Measurements from ENCODE around the gene ATRAID.
A peak's percentile ranks its signal among the peaks of the same experiment; 100 is the strongest.
"Not testable (repeated sequence)": the region's sequence is repeated elsewhere in the genome, so short reads cannot be mapped to it uniquely, and the experiment has no call there.

Gene ATRAID, protein sequence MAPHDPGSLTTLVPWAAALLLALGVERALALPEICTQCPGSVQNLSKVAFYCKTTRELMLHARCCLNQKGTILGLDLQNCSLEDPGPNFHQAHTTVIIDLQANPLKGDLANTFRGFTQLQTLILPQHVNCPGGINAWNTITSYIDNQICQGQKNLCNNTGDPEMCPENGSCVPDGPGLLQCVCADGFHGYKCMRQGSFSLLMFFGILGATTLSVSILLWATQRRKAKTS

DNA sequence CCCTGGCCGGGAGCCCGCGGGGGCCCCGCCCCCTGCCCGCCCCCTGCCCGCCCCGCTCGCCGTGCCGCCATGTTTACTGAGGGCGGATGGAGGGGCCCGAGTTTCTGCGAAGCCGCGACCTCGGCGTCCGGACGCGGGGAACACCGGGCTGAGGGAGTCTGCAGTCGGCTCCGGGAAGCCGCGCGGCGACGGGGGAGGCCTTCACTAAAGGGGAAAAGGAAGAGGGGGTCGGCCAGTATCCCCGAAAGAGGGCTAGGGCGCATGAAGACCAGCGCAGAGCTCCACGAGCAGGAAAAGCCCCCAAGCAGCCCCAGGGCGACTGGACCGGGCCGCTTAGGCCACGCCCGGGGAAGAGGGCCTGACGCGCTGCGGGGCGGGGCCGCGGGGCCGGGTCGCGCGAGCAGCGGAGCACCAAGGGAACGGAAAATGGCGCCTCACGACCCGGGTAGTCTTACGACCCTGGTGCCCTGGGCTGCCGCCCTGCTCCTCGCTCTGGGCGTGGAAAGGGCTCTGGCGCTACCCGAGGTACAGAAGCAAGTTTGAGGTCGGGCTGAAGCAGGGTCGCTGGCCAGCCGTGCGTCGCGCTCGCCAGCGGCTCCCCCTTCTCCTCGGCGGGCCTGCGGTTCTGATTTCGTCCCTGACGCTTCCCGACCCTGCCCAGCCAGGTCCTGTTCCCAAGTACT, at the start of gene ATRAID, which contains the start of gene SLC5A6:
ATRAID (plus strand) TSS at position 99 of the 683 bp plus-strand sequence; CDS start at position 427, 328 bp downstream.
SLC5A6 (minus strand) TSS at position 326 of the 683 bp plus-strand sequence. CDS start 4,618 bp downstream, outside the sequence.
- H3K36me3 ChIP-seq (ENCODE audit: control insufficient read depth in 2 of 2, insufficient read depth in 2 of 2, low read length in 2 of 2) = peaks cover under 1 to 20% of the 10 kb centered on the region in 2 donors
- H3K9ac ChIP-seq (ENCODE audit: low read depth in 1 of 2, low read length in 2 of 2) = peak within 1 kb of the TSS; percentile 89 to 99
- no peaks in the 10 kb centered on the region for H3K9me3 ChIP-seq (ENCODE audit: control insufficient read depth in 2 of 2, low read length in 2 of 2)
- peaks cover 14 to 19% of the 10 kb centered on the region in 2 donors for H3K4me1 ChIP-seq (ENCODE audit: control insufficient read depth in 2 of 2, insufficient read depth in 2 of 2, low read length in 2 of 2)
- H3K27ac ChIP-seq (ENCODE audit: low read depth in 2 of 2, low read length in 2 of 2) = peak within 1 kb of the TSS; percentile 98
- H3K4me3 ChIP-seq (ENCODE audit: low read length in 2 of 2) = peak within 1 kb of the TSS; percentile 91 to 93
- no peaks in the 10 kb centered on the region for H3K27me3 ChIP-seq (ENCODE audit: control insufficient read depth in 2 of 2, insufficient read depth in 2 of 2, low read length in 2 of 2)

- H3K4me3 ChIP-seq (ENCODE audit: low read length in 2 of 2) = no peak overlapping the region
- H3K27ac ChIP-seq (ENCODE audit: low read depth in 2 of 2, low read length in 2 of 2) = peak overlapping the region in 1 of 2 donors; percentile 39
Observed at GRCh38 chr2:27162151-27163121, 49.4 kb upstream of the ATRAID start.

GRCh38 chr2:27164960-27165763, 46.7 kb upstream of the ATRAID start:
- Histone ChIP-seq H3K9ac (ENCODE audit: low read depth in 1 of 2, low read length in 2 of 2) (no peak overlapping the region), H3K4me1 (ENCODE audit: control insufficient read depth in 2 of 2, insufficient read depth in 2 of 2, low read length in 2 of 2) (peaks cover 0 to under 1% of the 10 kb centered on the region in 2 donors), H3K36me3 (ENCODE audit: control insufficient read depth in 2 of 2, insufficient read depth in 2 of 2, low read length in 2 of 2) (no peaks in the 10 kb centered on the region), H3K4me3 (ENCODE audit: low read length in 2 of 2) (no peak overlapping the region), H3K9me3 (ENCODE audit: control insufficient read depth in 2 of 2, low read length in 2 of 2) (no peaks in the 10 kb centered on the region), H3K27ac (ENCODE audit: low read depth in 2 of 2, low read length in 2 of 2) (peak overlapping the region in 1 of 2 donors; percentile 1), H3K27me3 (ENCODE audit: control insufficient read depth in 2 of 2, insufficient read depth in 2 of 2, low read length in 2 of 2) (no peaks in the 10 kb centered on the region)

More at GRCh38 chr2:27162151-27163121, 49.4 kb upstream of the ATRAID start:
- Histone ChIP-seq H3K4me1 (ENCODE audit: control insufficient read depth in 2 of 2, insufficient read depth in 2 of 2, low read length in 2 of 2) (no peaks in the 10 kb centered on the region), H3K27me3 (ENCODE audit: control insufficient read depth in 2 of 2, insufficient read depth in 2 of 2, low read length in 2 of 2) (no peaks in the 10 kb centered on the region), H3K9me3 (ENCODE audit: control insufficient read depth in 2 of 2, low read length in 2 of 2) (no peaks in the 10 kb centered on the region), H3K36me3 (ENCODE audit: control insufficient read depth in 2 of 2, insufficient read depth in 2 of 2, low read length in 2 of 2) (no peaks in the 10 kb centered on the region), H3K9ac (ENCODE audit: low read depth in 1 of 2, low read length in 2 of 2) (no peak overlapping the region)

DNA sequence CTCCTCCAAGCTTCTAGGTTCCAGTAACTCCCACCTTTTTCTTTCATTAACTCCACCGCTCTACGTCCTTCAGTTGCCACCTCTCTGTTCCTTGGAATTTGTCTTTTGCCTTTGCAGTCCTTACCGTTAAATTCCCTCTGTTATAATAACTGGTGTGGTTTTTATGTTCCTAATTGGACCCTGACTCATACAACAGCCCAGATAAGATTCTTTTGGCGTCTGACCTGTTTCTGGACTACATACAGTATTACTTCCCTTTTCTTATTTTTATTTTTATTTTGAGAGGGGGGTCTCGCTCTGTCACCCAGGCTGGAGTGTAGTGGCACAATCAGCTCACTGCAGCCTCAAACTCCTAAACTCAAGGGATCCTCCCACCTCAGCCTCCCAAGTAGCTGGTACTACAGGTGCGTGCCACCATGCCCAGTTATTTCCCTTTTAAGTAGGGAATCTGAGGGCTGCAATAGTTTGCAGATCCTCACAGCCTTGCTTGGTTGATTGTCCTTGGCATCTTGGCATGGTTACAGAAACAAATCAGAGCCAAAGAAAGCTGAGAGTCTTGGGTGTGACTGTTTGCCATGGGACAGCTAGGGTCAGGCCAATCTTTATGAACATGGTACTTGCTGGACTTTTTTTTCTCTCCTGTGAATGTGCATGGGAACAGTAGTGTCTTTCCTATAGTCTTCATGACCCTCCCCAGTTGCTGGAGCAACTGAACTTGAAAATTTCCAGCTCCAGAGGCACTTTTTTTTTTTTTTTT, 41.1 kb upstream of the ATRAID start:
- H3K9me3 ChIP-seq (ENCODE audit: control insufficient read depth in 2 of 2, low read length in 2 of 2) = no peaks in the 10 kb centered on the region
- H3K27ac ChIP-seq (ENCODE audit: low read depth in 2 of 2, low read length in 2 of 2) = no peak overlapping the region
- no peaks in the 10 kb centered on the region for H3K27me3 ChIP-seq (ENCODE audit: control insufficient read depth in 2 of 2, insufficient read depth in 2 of 2, low read length in 2 of 2)
- no peak overlapping the region for H3K4me3 ChIP-seq (ENCODE audit: low read length in 2 of 2)
- H3K36me3 ChIP-seq (ENCODE audit: control insufficient read depth in 2 of 2, insufficient read depth in 2 of 2, low read length in 2 of 2) = no peaks in the 10 kb centered on the region
- peaks cover 4% of the 10 kb centered on the region in 2 donors for H3K4me1 ChIP-seq (ENCODE audit: control insufficient read depth in 2 of 2, insufficient read depth in 2 of 2, low read length in 2 of 2)
- no peak overlapping the region for H3K9ac ChIP-seq (ENCODE audit: low read depth in 1 of 2, low read length in 2 of 2)

GRCh38 chr2:27171351-27171848, 40.4 kb upstream of the ATRAID start:
- Histone ChIP-seq H3K9ac (ENCODE audit: low read depth in 1 of 2, low read length in 2 of 2) (no peak overlapping the region), H3K4me3 (ENCODE audit: low read length in 2 of 2) (no peak overlapping the region), H3K9me3 (ENCODE audit: control insufficient read depth in 2 of 2, low read length in 2 of 2) (no peaks in the 10 kb centered on the region), H3K27me3 (ENCODE audit: control insufficient read depth in 2 of 2, insufficient read depth in 2 of 2, low read length in 2 of 2) (no peaks in the 10 kb centered on the region), H3K4me1 (ENCODE audit: control insufficient read depth in 2 of 2, insufficient read depth in 2 of 2, low read length in 2 of 2) (peaks cover 4% of the 10 kb centered on the region in 2 donors), H3K36me3 (ENCODE audit: control insufficient read depth in 2 of 2, insufficient read depth in 2 of 2, low read length in 2 of 2) (no peaks in the 10 kb centered on the region), H3K27ac (ENCODE audit: low read depth in 2 of 2, low read length in 2 of 2) (no peak overlapping the region)

DNA sequence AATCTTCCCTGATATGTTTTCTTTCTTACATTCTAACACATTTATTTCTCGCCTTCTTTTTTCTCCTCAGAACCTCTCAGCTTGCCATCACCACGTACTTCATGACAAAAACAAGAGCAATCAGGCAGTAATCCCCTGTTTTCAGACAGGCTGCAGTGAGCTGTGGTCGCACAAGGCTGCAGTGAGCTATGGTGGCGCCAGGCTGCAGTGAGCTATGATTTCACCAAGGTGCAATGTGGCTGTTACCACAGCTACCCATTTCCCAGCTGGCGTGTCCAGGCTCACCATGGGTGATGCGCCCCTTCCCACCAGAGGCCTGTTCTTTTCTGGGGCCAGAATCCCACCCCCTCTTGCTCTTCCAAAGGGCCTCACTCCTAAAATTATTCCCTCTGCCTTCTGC, 37.2 kb upstream of the ATRAID start:
- Histone ChIP-seq H3K4me1 (ENCODE audit: control insufficient read depth in 2 of 2, insufficient read depth in 2 of 2, low read length in 2 of 2) (peaks cover 4% of the 10 kb centered on the region in 2 donors), H3K27me3 (ENCODE audit: control insufficient read depth in 2 of 2, insufficient read depth in 2 of 2, low read length in 2 of 2) (no peaks in the 10 kb centered on the region), H3K27ac (ENCODE audit: low read depth in 2 of 2, low read length in 2 of 2) (no peak overlapping the region), H3K36me3 (ENCODE audit: control insufficient read depth in 2 of 2, insufficient read depth in 2 of 2, low read length in 2 of 2) (no peaks in the 10 kb centered on the region), H3K9ac (ENCODE audit: low read depth in 1 of 2, low read length in 2 of 2) (no peak overlapping the region), H3K4me3 (ENCODE audit: low read length in 2 of 2) (no peak overlapping the region), H3K9me3 (ENCODE audit: control insufficient read depth in 2 of 2, low read length in 2 of 2) (no peaks in the 10 kb centered on the region)

DNA sequence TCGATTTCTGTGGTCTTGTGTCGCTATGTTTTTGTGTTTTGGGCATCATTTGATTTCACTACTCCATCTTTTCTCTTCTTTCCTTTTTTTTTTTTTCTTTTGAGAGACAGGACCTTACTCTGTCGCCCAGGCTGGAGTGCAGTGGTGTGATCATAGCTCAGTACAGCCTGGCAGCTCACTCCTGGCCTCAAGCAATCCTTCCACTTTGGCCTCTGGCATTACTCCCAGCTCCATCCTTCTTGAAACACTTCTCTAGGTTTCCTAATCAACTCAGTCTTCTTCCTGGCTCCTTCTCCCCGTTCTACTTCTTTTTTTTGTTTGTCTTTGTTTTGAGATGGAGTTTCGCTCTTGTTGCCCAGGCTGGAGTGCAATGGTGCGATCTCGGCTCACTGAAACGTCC, 36.5 kb upstream of the ATRAID start:
- Histone ChIP-seq H3K9me3 (ENCODE audit: control insufficient read depth in 2 of 2, low read length in 2 of 2) (no peaks in the 10 kb centered on the region), H3K9ac (ENCODE audit: low read depth in 1 of 2, low read length in 2 of 2) (no peak overlapping the region), H3K27me3 (ENCODE audit: control insufficient read depth in 2 of 2, insufficient read depth in 2 of 2, low read length in 2 of 2) (no peaks in the 10 kb centered on the region), H3K36me3 (ENCODE audit: control insufficient read depth in 2 of 2, insufficient read depth in 2 of 2, low read length in 2 of 2) (no peaks in the 10 kb centered on the region), H3K4me3 (ENCODE audit: low read length in 2 of 2) (no peak overlapping the region), H3K27ac (ENCODE audit: low read depth in 2 of 2, low read length in 2 of 2) (no peak overlapping the region), H3K4me1 (ENCODE audit: control insufficient read depth in 2 of 2, insufficient read depth in 2 of 2, low read length in 2 of 2) (peaks cover 2% of the 10 kb centered on the region in 2 donors)

DNA sequence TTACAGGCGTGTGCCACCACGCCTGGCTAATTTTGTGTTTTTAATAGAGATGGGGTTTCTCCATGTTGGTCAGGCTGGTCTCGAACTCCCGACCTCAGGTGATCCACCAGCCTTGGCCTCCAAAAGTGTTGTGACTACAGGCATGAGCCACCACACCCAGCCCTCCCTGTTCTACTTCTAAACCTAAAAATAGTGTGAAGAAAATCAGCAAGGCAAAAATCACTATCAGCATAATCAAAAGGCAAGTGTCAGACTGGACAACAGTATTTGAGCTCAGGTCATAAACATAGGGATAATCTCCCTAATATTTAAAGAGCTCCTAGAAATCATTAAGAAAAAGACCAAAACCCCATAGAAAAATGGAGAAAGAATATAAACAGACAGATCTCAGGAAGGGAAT, 36.1 kb upstream of the ATRAID start:
- H3K27ac ChIP-seq (ENCODE audit: low read depth in 2 of 2, low read length in 2 of 2); H3K9me3 ChIP-seq (ENCODE audit: control insufficient read depth in 2 of 2, low read length in 2 of 2); H3K36me3 ChIP-seq (ENCODE audit: control insufficient read depth in 2 of 2, insufficient read depth in 2 of 2, low read length in 2 of 2); H3K4me3 ChIP-seq (ENCODE audit: low read length in 2 of 2); H3K9ac ChIP-seq (ENCODE audit: low read depth in 1 of 2, low read length in 2 of 2); H3K27me3 ChIP-seq (ENCODE audit: control insufficient read depth in 2 of 2, insufficient read depth in 2 of 2, low read length in 2 of 2); H3K4me1 ChIP-seq (ENCODE audit: control insufficient read depth in 2 of 2, insufficient read depth in 2 of 2, low read length in 2 of 2): not testable (repeated sequence)

Data from mucosa of rectum (tissue), 2 donors.